GM23338 (cell line): Measurements from ENCODE around the gene AFF3.

ENCODE experiments used
- CREB1 ChIP-seq: fragments of 250-450 bp; sonication (Bioruptor Pico); IDR thresholded peaks from 2 replicates; pipeline ENCODE4 v1.5.0; 2020; ENCODE audit warnings: low read depth, mild to moderate bottlenecking, moderate library complexity
- EZH2 ChIP-seq: fragments of 200-600 bp; sonication (generic); IDR thresholded peaks from one replicate; pipeline ENCODE4 v1.8.0; 2017; ENCODE audit warnings: antibody characterized with exemption, mild to moderate bottlenecking, low read depth; ENCODE audit not compliant: unreplicated experiment
- EZH2phosphoT487 ChIP-seq: fragments of 200-600 bp; sonication (generic); IDR thresholded peaks from one replicate; pipeline ENCODE4 v1.8.1; 2018; ENCODE audit warnings: antibody characterized with exemption; ENCODE audit not compliant: unreplicated experiment
- JUNB ChIP-seq: IDR thresholded peaks from one replicate; pipeline ENCODE4 v1.6.1; 2016; ENCODE audit warnings: antibody characterized with exemption; ENCODE audit not compliant: unreplicated experiment
- NANOG ChIP-seq: IDR thresholded peaks from 2 replicates; pipeline ENCODE4 v1.6.1; 2016; ENCODE audit warnings: antibody characterized with exemption, borderline replicate concordance
- POLR2AphosphoS5 ChIP-seq: IDR thresholded peaks from 2 replicates; pipeline ENCODE4 v1.6.1; 2016; ENCODE audit warnings: antibody characterized with exemption, low read depth
- ZNF114 ChIP-seq: fragments of 250-450 bp; sonication (Bioruptor Pico); IDR thresholded peaks from 2 replicates; pipeline ENCODE4 v1.5.0; 2020; ENCODE audit warnings: mild to moderate bottlenecking, moderate library complexity
- ZNF331 ChIP-seq: fragments of 250-450 bp; sonication (Bioruptor Pico); IDR thresholded peaks from 2 replicates; pipeline ENCODE4 v1.5.0; 2020; ENCODE audit warnings: low read depth, mild to moderate bottlenecking, moderate library complexity
- TF ChIP-seq, protein P1 (sequence below), 2 experiments: fragments of 200-600 bp in 1 of 2; sonication (generic) in 1 of 2; conservative IDR thresholded peaks; 2 replicates each; pipeline versions ENCODE4 v1.5.1 to v1.6.1; 2016 to 2017; ENCODE audit warnings: antibody characterized with exemption in 2 of 2, low read depth in 2 of 2, mild to moderate bottlenecking in 2 of 2, moderate library complexity in 1 of 2
- TF ChIP-seq, protein P2 (sequence below): IDR thresholded peaks from 2 replicates; pipeline ENCODE4 v1.6.1; 2016; ENCODE audit warnings: antibody characterized with exemption
- TF ChIP-seq, protein P3 (sequence below): IDR thresholded peaks from one replicate; pipeline ENCODE4 v1.6.1; 2018; ENCODE audit warnings: antibody characterized with exemption; ENCODE audit not compliant: unreplicated experiment

DNA sequence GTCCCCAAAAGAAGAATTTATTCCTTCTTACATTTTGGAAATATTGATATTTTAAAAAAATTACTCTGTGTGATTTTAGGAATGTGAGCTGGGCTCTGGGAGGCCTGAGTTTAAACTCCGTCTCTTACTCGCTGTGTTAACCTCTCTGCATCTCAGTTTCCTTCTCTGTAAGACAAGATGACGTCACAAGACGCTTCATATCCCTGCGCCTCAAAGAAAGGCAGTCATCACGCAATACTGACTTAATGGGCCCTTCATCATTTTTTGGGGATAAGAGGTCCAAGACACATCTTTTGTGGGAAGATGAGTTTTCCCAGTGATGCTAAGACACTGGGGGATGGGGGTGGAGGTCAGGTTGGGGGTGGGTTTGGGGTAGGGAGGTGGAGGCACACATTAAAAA, 320.4 kb downstream of the AFF3 start:
- TF ChIP-seq, protein P1, sequence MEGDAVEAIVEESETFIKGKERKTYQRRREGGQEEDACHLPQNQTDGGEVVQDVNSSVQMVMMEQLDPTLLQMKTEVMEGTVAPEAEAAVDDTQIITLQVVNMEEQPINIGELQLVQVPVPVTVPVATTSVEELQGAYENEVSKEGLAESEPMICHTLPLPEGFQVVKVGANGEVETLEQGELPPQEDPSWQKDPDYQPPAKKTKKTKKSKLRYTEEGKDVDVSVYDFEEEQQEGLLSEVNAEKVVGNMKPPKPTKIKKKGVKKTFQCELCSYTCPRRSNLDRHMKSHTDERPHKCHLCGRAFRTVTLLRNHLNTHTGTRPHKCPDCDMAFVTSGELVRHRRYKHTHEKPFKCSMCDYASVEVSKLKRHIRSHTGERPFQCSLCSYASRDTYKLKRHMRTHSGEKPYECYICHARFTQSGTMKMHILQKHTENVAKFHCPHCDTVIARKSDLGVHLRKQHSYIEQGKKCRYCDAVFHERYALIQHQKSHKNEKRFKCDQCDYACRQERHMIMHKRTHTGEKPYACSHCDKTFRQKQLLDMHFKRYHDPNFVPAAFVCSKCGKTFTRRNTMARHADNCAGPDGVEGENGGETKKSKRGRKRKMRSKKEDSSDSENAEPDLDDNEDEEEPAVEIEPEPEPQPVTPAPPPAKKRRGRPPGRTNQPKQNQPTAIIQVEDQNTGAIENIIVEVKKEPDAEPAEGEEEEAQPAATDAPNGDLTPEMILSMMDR (conservative IDR thresholded peaks at IDR 0.05; ENCODE audit: low read depth in 2 of 2), result no peak
- no peak for TF ChIP-seq POLR2AphosphoS5
- no peak for TF ChIP-seq EZH2
- TF ChIP-seq EZH2phosphoT487, result no peak
- TF ChIP-seq CREB1, result peak; percentile 28; the same call in 1 of the 2 replicates
- TF ChIP-seq ZNF114 (CRISPR knock-in tag), result no peak
- TF ChIP-seq, protein P2, sequence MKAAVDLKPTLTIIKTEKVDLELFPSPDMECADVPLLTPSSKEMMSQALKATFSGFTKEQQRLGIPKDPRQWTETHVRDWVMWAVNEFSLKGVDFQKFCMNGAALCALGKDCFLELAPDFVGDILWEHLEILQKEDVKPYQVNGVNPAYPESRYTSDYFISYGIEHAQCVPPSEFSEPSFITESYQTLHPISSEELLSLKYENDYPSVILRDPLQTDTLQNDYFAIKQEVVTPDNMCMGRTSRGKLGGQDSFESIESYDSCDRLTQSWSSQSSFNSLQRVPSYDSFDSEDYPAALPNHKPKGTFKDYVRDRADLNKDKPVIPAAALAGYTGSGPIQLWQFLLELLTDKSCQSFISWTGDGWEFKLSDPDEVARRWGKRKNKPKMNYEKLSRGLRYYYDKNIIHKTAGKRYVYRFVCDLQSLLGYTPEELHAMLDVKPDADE, result no peak
- TF ChIP-seq, protein P3, sequence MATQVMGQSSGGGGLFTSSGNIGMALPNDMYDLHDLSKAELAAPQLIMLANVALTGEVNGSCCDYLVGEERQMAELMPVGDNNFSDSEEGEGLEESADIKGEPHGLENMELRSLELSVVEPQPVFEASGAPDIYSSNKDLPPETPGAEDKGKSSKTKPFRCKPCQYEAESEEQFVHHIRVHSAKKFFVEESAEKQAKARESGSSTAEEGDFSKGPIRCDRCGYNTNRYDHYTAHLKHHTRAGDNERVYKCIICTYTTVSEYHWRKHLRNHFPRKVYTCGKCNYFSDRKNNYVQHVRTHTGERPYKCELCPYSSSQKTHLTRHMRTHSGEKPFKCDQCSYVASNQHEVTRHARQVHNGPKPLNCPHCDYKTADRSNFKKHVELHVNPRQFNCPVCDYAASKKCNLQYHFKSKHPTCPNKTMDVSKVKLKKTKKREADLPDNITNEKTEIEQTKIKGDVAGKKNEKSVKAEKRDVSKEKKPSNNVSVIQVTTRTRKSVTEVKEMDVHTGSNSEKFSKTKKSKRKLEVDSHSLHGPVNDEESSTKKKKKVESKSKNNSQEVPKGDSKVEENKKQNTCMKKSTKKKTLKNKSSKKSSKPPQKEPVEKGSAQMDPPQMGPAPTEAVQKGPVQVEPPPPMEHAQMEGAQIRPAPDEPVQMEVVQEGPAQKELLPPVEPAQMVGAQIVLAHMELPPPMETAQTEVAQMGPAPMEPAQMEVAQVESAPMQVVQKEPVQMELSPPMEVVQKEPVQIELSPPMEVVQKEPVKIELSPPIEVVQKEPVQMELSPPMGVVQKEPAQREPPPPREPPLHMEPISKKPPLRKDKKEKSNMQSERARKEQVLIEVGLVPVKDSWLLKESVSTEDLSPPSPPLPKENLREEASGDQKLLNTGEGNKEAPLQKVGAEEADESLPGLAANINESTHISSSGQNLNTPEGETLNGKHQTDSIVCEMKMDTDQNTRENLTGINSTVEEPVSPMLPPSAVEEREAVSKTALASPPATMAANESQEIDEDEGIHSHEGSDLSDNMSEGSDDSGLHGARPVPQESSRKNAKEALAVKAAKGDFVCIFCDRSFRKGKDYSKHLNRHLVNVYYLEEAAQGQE, result no peak
- no peak for TF ChIP-seq NANOG
- no peak for TF ChIP-seq ZNF331 (CRISPR knock-in tag)
- TF ChIP-seq JUNB, result no peak
